HL-60 (cell line): ENCODE data around the gene CPLX1.
"Not testable (repeated sequence)": the region's sequence is repeated elsewhere in the genome, so short reads cannot be mapped to it uniquely, and the experiment has no call there.

Source experiments
- DNase-seq, 2 experiments: peaks; one replicate each; pipeline ENCODE4 v3.0.0-alpha.2; 2010 to 2020; ENCODE audit warnings: low read depth in 1 of 2, low spot score in 1 of 2
- H3K27ac ChIP-seq: fragments of 250-450 bp; sonication (Bioruptor Pico); replicated peaks from 2 replicates; pipeline ENCODE4 v1.5.1; 2020; ENCODE audit warnings: mild to moderate bottlenecking, moderate library complexity
- H3K27me3 ChIP-seq: fragments of 250-450 bp; sonication (Bioruptor Pico); 2 replicates; pipeline ENCODE4 v1.5.1; 2021; ENCODE audit warnings: mild to moderate bottlenecking, moderate library complexity; ENCODE audit not compliant: insufficient read depth, poor library complexity, severe bottlenecking
- H3K4me3 ChIP-seq: replicated peaks from 2 replicates; pipeline ENCODE4 v1.5.1; 2011; ENCODE audit warnings: mild to moderate bottlenecking, control low read depth, low read length; ENCODE audit not compliant: insufficient read depth
- CTCF ChIP-seq: IDR thresholded peaks from one replicate; pipeline ENCODE4 v1.5.1; 2011; ENCODE audit warnings: low read length, control low read depth, inconsistent platforms; ENCODE audit not compliant: insufficient read depth
- GABPA ChIP-seq: IDR thresholded peaks from 2 replicates; pipeline ENCODE4 v1.6.1; 2012; ENCODE audit warnings: low read depth
- POLR2AphosphoS5 ChIP-seq: IDR thresholded peaks from 2 replicates; pipeline ENCODE4 v1.6.1; 2012; ENCODE audit warnings: low read depth
- SPI1 ChIP-seq: IDR thresholded peaks from 2 replicates; pipeline ENCODE4 v1.6.1; 2012; ENCODE audit warnings: low read depth, mild to moderate bottlenecking, borderline replicate concordance
- TF ChIP-seq, protein P1 (sequence below): IDR thresholded peaks from 2 replicates; pipeline ENCODE4 v1.6.1; 2012; ENCODE audit warnings: low read depth; ENCODE audit not compliant: insufficient replicate concordance

The CPLX1 gene

DNA sequence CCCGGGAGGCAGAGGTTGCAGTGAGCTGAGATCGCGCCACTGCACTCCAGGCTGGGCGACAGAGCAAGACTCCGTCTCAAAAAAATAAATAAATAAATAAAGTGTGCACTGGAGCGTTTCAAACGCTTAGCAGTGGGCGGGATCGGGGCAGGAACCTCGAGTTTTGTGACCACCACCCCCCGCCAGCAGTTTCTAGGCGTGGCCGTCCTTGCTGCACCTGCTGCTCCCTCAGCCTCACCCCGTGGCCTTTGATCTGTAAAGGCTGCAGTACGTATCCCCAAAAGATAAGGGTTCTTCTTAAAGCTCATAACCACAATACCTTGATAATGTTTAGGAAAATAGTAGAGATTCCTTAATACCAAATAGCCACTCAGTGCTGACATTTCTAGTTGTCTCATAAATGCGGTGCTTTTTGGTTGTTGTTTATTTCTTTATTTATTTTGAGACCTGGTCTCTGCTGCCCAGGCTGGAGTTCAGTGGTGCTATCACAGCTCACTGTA, 87.1 kb downstream of the CPLX1 start:
- DNase-seq: no peak
- Histone ChIP-seq H3K4me3 (no peak overlapping the region), H3K27ac (no peak overlapping the region), H3K27me3 (no peaks in the 10 kb centered on the region)
- TF ChIP-seq GABPA (no peak), POLR2AphosphoS5 (no peak), CTCF (no peak), SPI1 (no peak)
- TF ChIP-seq, protein P1, sequence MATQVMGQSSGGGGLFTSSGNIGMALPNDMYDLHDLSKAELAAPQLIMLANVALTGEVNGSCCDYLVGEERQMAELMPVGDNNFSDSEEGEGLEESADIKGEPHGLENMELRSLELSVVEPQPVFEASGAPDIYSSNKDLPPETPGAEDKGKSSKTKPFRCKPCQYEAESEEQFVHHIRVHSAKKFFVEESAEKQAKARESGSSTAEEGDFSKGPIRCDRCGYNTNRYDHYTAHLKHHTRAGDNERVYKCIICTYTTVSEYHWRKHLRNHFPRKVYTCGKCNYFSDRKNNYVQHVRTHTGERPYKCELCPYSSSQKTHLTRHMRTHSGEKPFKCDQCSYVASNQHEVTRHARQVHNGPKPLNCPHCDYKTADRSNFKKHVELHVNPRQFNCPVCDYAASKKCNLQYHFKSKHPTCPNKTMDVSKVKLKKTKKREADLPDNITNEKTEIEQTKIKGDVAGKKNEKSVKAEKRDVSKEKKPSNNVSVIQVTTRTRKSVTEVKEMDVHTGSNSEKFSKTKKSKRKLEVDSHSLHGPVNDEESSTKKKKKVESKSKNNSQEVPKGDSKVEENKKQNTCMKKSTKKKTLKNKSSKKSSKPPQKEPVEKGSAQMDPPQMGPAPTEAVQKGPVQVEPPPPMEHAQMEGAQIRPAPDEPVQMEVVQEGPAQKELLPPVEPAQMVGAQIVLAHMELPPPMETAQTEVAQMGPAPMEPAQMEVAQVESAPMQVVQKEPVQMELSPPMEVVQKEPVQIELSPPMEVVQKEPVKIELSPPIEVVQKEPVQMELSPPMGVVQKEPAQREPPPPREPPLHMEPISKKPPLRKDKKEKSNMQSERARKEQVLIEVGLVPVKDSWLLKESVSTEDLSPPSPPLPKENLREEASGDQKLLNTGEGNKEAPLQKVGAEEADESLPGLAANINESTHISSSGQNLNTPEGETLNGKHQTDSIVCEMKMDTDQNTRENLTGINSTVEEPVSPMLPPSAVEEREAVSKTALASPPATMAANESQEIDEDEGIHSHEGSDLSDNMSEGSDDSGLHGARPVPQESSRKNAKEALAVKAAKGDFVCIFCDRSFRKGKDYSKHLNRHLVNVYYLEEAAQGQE: no peak

- not testable (repeated sequence) for H3K27ac ChIP-seq, DNase-seq, H3K27me3 ChIP-seq, H3K4me3 ChIP-seq
These were observed 89.4 kb downstream of the CPLX1 start for GRCh38 chr4:736561-736960.

- no peak for TF ChIP-seq GABPA
- TF ChIP-seq POLR2AphosphoS5: no peak
- no peak for TF ChIP-seq SPI1
- TF ChIP-seq CTCF: no peak
- TF ChIP-seq, protein P1: no peak
- Histone ChIP-seq H3K27ac (no peak overlapping the region), H3K27me3 (no peaks in the 10 kb centered on the region), H3K4me3 (no peak overlapping the region)
- no peak for DNase-seq
These were observed 90.3 kb downstream of the CPLX1 start for GRCh38 chr4:735583-735982.
